ENCODE measurements around the gene BRIP1. TPM values are rescaled to one million over a fixed set of nuclear protein-coding genes. Genes with fewer than 3 reads are reported as not detected.
A peak's percentile ranks its signal among the peaks of the same experiment; 100 is the strongest.

BRIP1 gene
- total RNA-seq, 1 donor = 6.2 TPM

DNA sequence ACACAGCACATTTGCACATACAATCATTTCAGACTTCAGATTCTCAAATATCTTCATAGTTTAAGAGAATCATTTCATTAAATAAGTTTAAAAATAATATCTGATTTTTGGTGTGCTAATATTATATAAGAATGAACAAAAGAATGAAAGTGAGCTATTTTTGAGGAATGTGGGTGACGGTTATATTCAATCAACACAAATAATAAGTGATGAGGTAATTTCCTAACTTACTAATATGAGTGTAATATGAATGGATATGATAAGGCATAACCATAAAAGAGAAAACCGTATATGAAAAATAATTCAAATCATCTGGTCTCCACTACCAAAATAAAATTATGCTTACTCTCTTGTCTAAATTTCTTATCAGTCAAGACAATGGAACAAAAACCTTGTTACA lies 203.9 kb downstream of the BRIP1 start:
- Histone ChIP-seq H3K4me2 (ENCODE audit: insufficient read depth, low read length) (no peak overlapping the region), H3K79me2 (ENCODE audit: insufficient read depth, low read length) (no peaks in the 10 kb centered on the region), H3K4me3 (ENCODE audit: insufficient read depth, low read length) (no peak overlapping the region), H3K27ac (ENCODE audit: low read depth, low read length) (no peak overlapping the region), H2AFZ (ENCODE audit: low read length) (no peak overlapping the region), H4K20me1 (ENCODE audit: insufficient read depth, low read length) (no peaks in the 10 kb centered on the region), H3K9me3 (ENCODE audit: low read depth, low read length) (no peaks in the 10 kb centered on the region), H3K4me1 (ENCODE audit: insufficient read depth, low read length) (peaks cover 15% of the 10 kb centered on the region), H3K27me3 (ENCODE audit: insufficient read depth, low read length) (no peaks in the 10 kb centered on the region), H3K36me3 (ENCODE audit: insufficient read depth, low read length) (no peaks in the 10 kb centered on the region)
- TF ChIP-seq CTCF (IDR thresholded peaks at IDR 0.05; ENCODE audit: extremely low read depth, low read depth, low read length) = no peak
- DNase-seq (ENCODE audit: insufficient read length, low spot score, missing footprints) = no peak

DNA sequence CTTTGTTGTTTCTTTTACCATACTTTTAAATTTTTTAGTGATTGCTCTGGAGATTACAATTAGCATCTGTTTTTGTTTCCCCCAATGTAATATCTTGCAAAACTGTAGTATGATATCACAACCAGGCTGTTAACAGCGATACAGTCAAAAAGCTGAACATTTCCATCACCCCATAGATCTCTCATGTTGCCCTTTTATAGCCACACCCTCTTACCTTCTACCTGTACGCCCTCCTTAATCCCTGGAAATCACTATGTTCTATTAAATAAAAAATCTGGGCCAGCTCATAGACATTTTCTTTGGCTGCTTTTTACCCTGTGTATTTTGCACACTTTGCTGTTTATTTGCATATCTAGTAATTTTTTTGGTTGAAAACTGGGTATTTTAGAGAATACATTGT lies 205.1 kb downstream of the BRIP1 start:
- no peak for DNase-seq (ENCODE audit: insufficient read length, low spot score, missing footprints)
- no peak overlapping the region for H3K4me3 ChIP-seq (ENCODE audit: insufficient read depth, low read length)
- H3K79me2 ChIP-seq (ENCODE audit: insufficient read depth, low read length) = no peaks in the 10 kb centered on the region
- no peak for TF ChIP-seq CTCF (IDR thresholded peaks at IDR 0.05; ENCODE audit: extremely low read depth, low read depth, low read length)
- no peaks in the 10 kb centered on the region for H3K36me3 ChIP-seq (ENCODE audit: insufficient read depth, low read length)
- peaks cover 12% of the 10 kb centered on the region for H3K4me1 ChIP-seq (ENCODE audit: insufficient read depth, low read length)
- H3K4me2 ChIP-seq (ENCODE audit: insufficient read depth, low read length) = no peak overlapping the region
- no peak overlapping the region for H3K27ac ChIP-seq (ENCODE audit: low read depth, low read length)
- no peak overlapping the region for H2AFZ ChIP-seq (ENCODE audit: low read length)
- H3K9me3 ChIP-seq (ENCODE audit: low read depth, low read length) = no peaks in the 10 kb centered on the region
- H3K27me3 ChIP-seq (ENCODE audit: insufficient read depth, low read length) = no peaks in the 10 kb centered on the region
- no peaks in the 10 kb centered on the region for H4K20me1 ChIP-seq (ENCODE audit: insufficient read depth, low read length)

- Histone ChIP-seq H3K4me1 (ENCODE audit: insufficient read depth, low read length) (peaks cover 7% of the 10 kb centered on the region), H4K20me1 (ENCODE audit: insufficient read depth, low read length) (no peaks in the 10 kb centered on the region), H3K4me3 (ENCODE audit: insufficient read depth, low read length) (no peak overlapping the region), H3K36me3 (ENCODE audit: insufficient read depth, low read length) (no peaks in the 10 kb centered on the region), H3K27me3 (ENCODE audit: insufficient read depth, low read length) (no peaks in the 10 kb centered on the region), H2AFZ (ENCODE audit: low read length) (no peak overlapping the region), H3K4me2 (ENCODE audit: insufficient read depth, low read length) (no peak overlapping the region), H3K27ac (ENCODE audit: low read depth, low read length) (no peak overlapping the region), H3K9me3 (ENCODE audit: low read depth, low read length) (no peaks in the 10 kb centered on the region), H3K79me2 (ENCODE audit: insufficient read depth, low read length) (no peaks in the 10 kb centered on the region)
- no peak for TF ChIP-seq CTCF (IDR thresholded peaks at IDR 0.05; ENCODE audit: extremely low read depth, low read depth, low read length)
- DNase-seq (ENCODE audit: insufficient read length, low spot score, missing footprints) = peak; percentile 10
Measured at GRCh38 chr17:61657338-61657737, 206.0 kb downstream of the BRIP1 start.

DNA sequence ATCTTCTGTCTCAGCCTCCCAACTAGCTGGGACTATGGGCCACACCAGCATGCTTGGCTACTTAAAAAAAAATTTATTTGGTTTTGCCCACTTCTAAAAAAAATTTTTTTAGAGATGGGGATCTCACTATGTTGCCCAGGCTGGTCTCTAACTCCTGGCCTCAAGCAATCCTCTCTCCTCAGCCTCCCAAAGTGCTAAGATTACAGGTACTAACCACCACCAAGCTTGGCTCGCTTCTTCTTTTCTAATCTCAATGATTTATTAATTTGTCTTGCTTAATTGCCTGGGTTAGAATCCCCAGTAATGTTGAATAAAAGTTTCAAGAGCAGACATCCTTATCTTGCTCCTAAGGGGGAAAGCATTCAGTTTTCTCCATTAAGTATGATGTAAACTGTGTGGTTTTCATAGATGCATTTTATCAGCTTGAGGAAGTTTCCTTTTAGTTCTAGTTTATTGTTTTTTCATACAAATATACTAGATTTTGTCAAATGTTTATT lies 206.6 kb downstream of the BRIP1 start:
- no peaks in the 10 kb centered on the region for H3K79me2 ChIP-seq (ENCODE audit: insufficient read depth, low read length)
- no peaks in the 10 kb centered on the region for H3K9me3 ChIP-seq (ENCODE audit: low read depth, low read length)
- H2AFZ ChIP-seq (ENCODE audit: low read length) = no peak overlapping the region
- H3K4me2 ChIP-seq (ENCODE audit: insufficient read depth, low read length) = no peak overlapping the region
- no peak for DNase-seq (ENCODE audit: insufficient read length, low spot score, missing footprints)
- peaks cover 6% of the 10 kb centered on the region for H3K4me1 ChIP-seq (ENCODE audit: insufficient read depth, low read length)
- H3K4me3 ChIP-seq (ENCODE audit: insufficient read depth, low read length) = no peak overlapping the region
- no peaks in the 10 kb centered on the region for H3K27me3 ChIP-seq (ENCODE audit: insufficient read depth, low read length)
- no peaks in the 10 kb centered on the region for H3K36me3 ChIP-seq (ENCODE audit: insufficient read depth, low read length)
- no peak overlapping the region for H3K27ac ChIP-seq (ENCODE audit: low read depth, low read length)
- no peak for TF ChIP-seq CTCF (IDR thresholded peaks at IDR 0.05; ENCODE audit: extremely low read depth, low read depth, low read length)
- no peaks in the 10 kb centered on the region for H4K20me1 ChIP-seq (ENCODE audit: insufficient read depth, low read length)
